Osteoblast (primary cell): Measurements from ENCODE around the gene CDH4. TPM values are rescaled to one million over a fixed set of nuclear protein-coding genes. Genes with fewer than 3 reads are reported as not detected.

ENCODE experiments used
- DNase-seq: peaks from one replicate; pipeline ENCODE4 v3.0.0; 2011; ENCODE audit warnings: low spot score, mixed read lengths; ENCODE audit not compliant: insufficient read length; ENCODE audit errors: missing footprints
- H2AFZ ChIP-seq: 2 replicates; pipeline ENCODE4 v1.6.0; 2011; ENCODE audit warnings: mild to moderate bottlenecking, low read length
- H3K27ac ChIP-seq: 2 replicates; pipeline ENCODE4 v1.5.1; 2011; ENCODE audit warnings: mild to moderate bottlenecking, low read depth, low read length, moderate library complexity
- H3K27me3 ChIP-seq: 2 replicates; pipeline ENCODE4 v1.6.0; 2012; ENCODE audit warnings: mild to moderate bottlenecking, control low read depth, inconsistent platforms, low read length, moderate library complexity; ENCODE audit not compliant: insufficient read depth
- H3K36me3 ChIP-seq: 2 replicates; pipeline ENCODE4 v1.5.1; 2011; ENCODE audit warnings: mild to moderate bottlenecking, low read length, control low read depth, moderate library complexity; ENCODE audit not compliant: insufficient read depth
- H3K4me1 ChIP-seq: 2 replicates; pipeline ENCODE4 v1.5.1; 2011; ENCODE audit warnings: mild to moderate bottlenecking, low read length, control low read depth, moderate library complexity; ENCODE audit not compliant: insufficient read depth
- H3K4me2 ChIP-seq: 2 replicates; pipeline ENCODE4 v1.6.0; 2011; ENCODE audit warnings: mild to moderate bottlenecking, low read length; ENCODE audit not compliant: insufficient read depth
- H3K4me3 ChIP-seq: fragments of 200-600 bp; sonication (generic); 3 replicates; pipeline ENCODE4 v1.5.1; 2012; ENCODE audit warnings: mild to moderate bottlenecking, low read length, inconsistent platforms; ENCODE audit not compliant: insufficient read depth
- H3K79me2 ChIP-seq: 2 replicates; pipeline ENCODE4 v1.6.0; 2012; ENCODE audit warnings: mild to moderate bottlenecking, low read length, control low read depth, inconsistent platforms; ENCODE audit not compliant: insufficient read depth
- H3K9me3 ChIP-seq: 2 replicates; pipeline ENCODE4 v1.5.1; 2011; ENCODE audit warnings: low read depth, low read length, control low read depth
- H4K20me1 ChIP-seq: 2 replicates; pipeline ENCODE4 v1.6.0; 2012; ENCODE audit warnings: mild to moderate bottlenecking, low read length, control low read depth; ENCODE audit not compliant: insufficient read depth
- total RNA-seq: library from RNA; depleted of rRNA; stranded (reverse); fragments of >200 nt; gene quantifications from 2 replicates; pipeline ENCODE4 v1.2.3, GENCODE V29; 2012
- TF ChIP-seq, protein P1 (sequence below): IDR thresholded peaks from 2 replicates; pipeline ENCODE4 v1.5.1; 2011; ENCODE audit warnings: mild to moderate bottlenecking, low read depth, low read length, moderate library complexity; ENCODE audit errors: extremely low read depth

Gene CDH4
- total RNA-seq, 1 donor: 1.1 TPM

DNA sequence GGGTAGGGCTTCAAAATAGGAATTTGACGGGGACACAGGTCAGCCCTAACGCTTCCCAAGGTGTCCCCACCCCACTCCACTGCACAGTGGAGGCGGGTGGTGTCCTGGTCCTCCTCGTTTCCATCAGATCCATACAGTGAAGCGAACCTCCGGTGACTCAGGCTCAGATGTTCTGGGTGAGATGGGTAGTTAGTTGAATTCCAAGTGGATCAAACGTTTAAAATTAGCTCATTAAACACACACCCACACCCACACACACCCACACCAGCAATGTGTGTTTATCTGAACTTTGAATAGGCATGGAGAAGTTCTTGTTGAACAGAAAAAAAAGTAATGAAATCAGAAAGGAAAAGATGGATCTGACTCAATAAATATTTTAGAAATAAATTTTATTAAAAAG lies 58.9 kb downstream of the CDH4 start:
- Histone ChIP-seq H3K79me2 (no peaks in the 10 kb centered on the region), H3K27ac (no peak overlapping the region), H4K20me1 (no peaks in the 10 kb centered on the region), H3K4me2 (no peak overlapping the region), H2AFZ (no peak overlapping the region), H3K27me3 (no peaks in the 10 kb centered on the region), H3K9me3 (no peaks in the 10 kb centered on the region), H3K4me3 (no peak overlapping the region), H3K4me1 (no peaks in the 10 kb centered on the region), H3K36me3 (no peaks in the 10 kb centered on the region)
- peak; percentile 41 for DNase-seq
- TF ChIP-seq, protein P1, sequence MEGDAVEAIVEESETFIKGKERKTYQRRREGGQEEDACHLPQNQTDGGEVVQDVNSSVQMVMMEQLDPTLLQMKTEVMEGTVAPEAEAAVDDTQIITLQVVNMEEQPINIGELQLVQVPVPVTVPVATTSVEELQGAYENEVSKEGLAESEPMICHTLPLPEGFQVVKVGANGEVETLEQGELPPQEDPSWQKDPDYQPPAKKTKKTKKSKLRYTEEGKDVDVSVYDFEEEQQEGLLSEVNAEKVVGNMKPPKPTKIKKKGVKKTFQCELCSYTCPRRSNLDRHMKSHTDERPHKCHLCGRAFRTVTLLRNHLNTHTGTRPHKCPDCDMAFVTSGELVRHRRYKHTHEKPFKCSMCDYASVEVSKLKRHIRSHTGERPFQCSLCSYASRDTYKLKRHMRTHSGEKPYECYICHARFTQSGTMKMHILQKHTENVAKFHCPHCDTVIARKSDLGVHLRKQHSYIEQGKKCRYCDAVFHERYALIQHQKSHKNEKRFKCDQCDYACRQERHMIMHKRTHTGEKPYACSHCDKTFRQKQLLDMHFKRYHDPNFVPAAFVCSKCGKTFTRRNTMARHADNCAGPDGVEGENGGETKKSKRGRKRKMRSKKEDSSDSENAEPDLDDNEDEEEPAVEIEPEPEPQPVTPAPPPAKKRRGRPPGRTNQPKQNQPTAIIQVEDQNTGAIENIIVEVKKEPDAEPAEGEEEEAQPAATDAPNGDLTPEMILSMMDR: no peak

DNA sequence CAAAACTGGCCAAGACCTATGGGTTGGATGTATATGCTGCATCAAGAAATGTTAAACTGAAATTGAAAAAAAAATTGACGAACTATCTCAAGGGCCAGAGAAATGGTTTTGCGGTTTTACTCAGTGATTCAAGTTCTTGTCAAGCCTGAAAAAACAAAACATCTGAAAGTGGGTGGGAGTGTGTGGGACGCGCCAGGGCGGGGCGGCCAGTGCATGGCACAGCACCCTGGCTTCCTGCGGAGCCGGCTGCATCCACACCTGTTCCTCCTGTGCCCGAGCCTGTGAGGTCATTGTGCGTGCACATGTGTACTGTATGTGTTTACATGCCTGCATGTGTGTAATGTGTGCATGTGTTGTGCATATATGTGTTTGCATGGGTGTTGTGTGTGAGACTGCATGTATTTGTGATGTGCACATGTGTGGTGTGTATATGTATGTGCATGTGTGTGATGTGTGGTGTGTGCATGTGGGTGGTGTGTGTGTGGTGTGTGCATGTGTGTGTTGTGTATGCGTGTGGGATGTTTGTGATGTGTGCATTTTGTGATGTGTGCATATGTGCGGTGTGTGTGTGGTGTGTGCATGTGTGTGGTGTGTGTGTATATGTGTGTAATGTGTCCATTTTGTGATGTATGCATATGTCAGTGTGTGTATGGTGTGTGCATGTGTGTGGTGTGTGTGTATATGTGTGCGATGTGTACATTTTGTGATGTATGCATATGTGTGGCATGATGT lies 59.8 kb downstream of the CDH4 start:
- DNase-seq: peak; percentile 23
- TF ChIP-seq, protein P1: no peak
- no peak overlapping the region for H2AFZ ChIP-seq
- no peak overlapping the region for H3K4me3 ChIP-seq
- no peaks in the 10 kb centered on the region for H4K20me1 ChIP-seq
- no peaks in the 10 kb centered on the region for H3K36me3 ChIP-seq
- H3K27me3 ChIP-seq: no peaks in the 10 kb centered on the region
- H3K9me3 ChIP-seq: no peaks in the 10 kb centered on the region
- H3K4me1 ChIP-seq: no peaks in the 10 kb centered on the region
- H3K4me2 ChIP-seq: no peak overlapping the region
- H3K79me2 ChIP-seq: no peaks in the 10 kb centered on the region
- H3K27ac ChIP-seq: no peak overlapping the region

DNA sequence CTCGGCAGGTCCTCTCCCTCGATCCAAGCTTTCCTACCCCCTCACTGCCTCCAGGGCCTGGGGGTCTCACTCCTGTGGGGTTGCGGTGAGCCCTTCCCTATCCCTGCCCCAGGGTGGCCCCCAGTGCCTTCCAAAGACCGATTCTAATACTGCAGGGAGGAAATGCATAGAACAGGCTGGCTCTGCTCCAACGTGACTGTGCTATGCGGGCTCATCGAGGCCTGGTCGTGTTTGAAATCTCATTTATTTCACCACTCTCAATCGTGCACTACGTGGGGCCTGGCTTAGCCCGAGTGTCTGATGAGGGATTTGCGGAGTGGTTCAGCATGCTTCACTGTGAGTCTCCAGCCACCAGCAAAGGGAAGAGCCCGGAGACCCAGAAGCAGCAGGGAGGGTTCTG lies 60.9 kb downstream of the CDH4 start:
- no peak for DNase-seq
- Histone ChIP-seq H3K4me1 (no peaks in the 10 kb centered on the region), H3K4me3 (no peak overlapping the region), H2AFZ (no peak overlapping the region), H4K20me1 (no peaks in the 10 kb centered on the region), H3K36me3 (no peaks in the 10 kb centered on the region), H3K27ac (no peak overlapping the region), H3K27me3 (no peaks in the 10 kb centered on the region), H3K79me2 (no peaks in the 10 kb centered on the region), H3K4me2 (no peak overlapping the region), H3K9me3 (no peaks in the 10 kb centered on the region)
- TF ChIP-seq, protein P1: no peak

DNA sequence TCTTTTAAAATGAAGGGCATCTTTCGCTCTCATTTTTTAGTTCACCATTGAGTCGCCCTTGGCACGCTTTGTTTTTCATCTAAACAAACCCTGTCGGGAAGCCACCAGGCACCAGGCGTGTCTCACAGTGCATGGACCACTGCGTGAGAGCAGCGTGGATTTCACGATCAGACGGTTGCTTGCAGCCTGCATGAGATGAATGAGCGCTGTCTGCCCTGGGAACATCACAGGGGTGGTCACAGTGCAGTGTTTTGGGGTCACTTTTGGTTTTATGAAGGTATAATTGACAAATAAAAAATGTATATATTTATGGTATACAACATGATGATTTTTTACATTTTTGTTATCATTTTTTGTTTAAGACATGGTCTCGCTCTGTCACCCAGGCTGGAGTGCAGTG lies 61.3 kb downstream of the CDH4 start:
- no peaks in the 10 kb centered on the region for H3K36me3 ChIP-seq
- no peaks in the 10 kb centered on the region for H3K4me1 ChIP-seq
- no peak overlapping the region for H3K4me3 ChIP-seq
- no peak overlapping the region for H2AFZ ChIP-seq
- TF ChIP-seq, protein P1: no peak
- no peaks in the 10 kb centered on the region for H3K79me2 ChIP-seq
- H3K27me3 ChIP-seq: no peaks in the 10 kb centered on the region
- no peaks in the 10 kb centered on the region for H4K20me1 ChIP-seq
- H3K4me2 ChIP-seq: no peak overlapping the region
- H3K9me3 ChIP-seq: no peaks in the 10 kb centered on the region
- no peak overlapping the region for H3K27ac ChIP-seq
- DNase-seq: no peak
